ENCODE data around the gene LYPD6B. TPM values are rescaled to one million over a fixed set of nuclear protein-coding genes. Genes with fewer than 3 reads are reported as not detected.
"Not testable (repeated sequence)": the region's sequence is repeated elsewhere in the genome, so short reads cannot be mapped to it uniquely, and the experiment has no call there.

LYPD6B gene
- total RNA-seq, 2 donors from 2014 or later = 9.3 to 9.9 TPM

DNA sequence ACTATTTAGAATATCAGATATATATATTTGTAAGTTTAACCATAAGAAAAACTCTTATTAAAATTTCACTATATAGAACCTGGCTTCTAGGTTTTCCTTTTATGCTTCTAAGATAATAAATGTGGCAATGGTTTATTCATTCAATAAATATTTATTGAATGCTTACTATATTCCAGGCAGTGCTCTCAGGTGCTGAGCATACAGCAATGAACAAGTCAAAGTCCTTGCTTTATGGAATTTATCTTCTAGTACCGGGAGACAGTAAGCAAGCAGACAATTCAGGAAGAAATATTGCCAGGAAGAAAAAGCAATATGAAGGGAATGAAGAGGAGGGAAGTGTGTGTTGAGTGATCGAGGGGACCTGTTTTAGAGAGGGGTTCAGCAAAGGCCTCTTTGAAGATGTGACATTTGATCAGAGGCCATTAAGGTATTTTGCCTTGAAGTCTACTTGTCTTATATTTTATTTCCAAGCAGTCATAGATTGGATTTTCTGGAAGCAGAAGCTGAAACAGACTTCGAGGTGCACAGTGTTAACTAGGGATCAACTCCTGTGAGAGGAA, 197.4 kb downstream of the LYPD6B start:
- TF ChIP-seq, protein P1, sequence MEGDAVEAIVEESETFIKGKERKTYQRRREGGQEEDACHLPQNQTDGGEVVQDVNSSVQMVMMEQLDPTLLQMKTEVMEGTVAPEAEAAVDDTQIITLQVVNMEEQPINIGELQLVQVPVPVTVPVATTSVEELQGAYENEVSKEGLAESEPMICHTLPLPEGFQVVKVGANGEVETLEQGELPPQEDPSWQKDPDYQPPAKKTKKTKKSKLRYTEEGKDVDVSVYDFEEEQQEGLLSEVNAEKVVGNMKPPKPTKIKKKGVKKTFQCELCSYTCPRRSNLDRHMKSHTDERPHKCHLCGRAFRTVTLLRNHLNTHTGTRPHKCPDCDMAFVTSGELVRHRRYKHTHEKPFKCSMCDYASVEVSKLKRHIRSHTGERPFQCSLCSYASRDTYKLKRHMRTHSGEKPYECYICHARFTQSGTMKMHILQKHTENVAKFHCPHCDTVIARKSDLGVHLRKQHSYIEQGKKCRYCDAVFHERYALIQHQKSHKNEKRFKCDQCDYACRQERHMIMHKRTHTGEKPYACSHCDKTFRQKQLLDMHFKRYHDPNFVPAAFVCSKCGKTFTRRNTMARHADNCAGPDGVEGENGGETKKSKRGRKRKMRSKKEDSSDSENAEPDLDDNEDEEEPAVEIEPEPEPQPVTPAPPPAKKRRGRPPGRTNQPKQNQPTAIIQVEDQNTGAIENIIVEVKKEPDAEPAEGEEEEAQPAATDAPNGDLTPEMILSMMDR (IDR thresholded peaks at IDR 0.05) = no peak
- TF ChIP-seq POLR2A (IDR thresholded peaks at IDR 0.05) = no peak
- Histone ChIP-seq H3K4me1 (peaks cover 10% of the 10 kb centered on the region), H3K36me3 (replicated peaks in 1 of 2; ENCODE audit: insufficient read depth in 1 of 2, low read depth in 2 of 2) (no peaks in the 10 kb centered on the region), H3K4me3 (no peak overlapping the region), H3K27me3 (no peaks in the 10 kb centered on the region), H3K27ac (no peak overlapping the region), H3K9me3 (no peaks in the 10 kb centered on the region)
- DNase-seq (no peak), ATAC-seq (no peak)
- intact Hi-C loops (cut with DNase I) = no loop called here
- WGBS, 2 donors = 34 to 35% methylated on average over 3 of the region's 3 CpGs

- H3K9me3 ChIP-seq = no peaks in the 10 kb centered on the region
- no peak overlapping the region for H3K27ac ChIP-seq
- TF ChIP-seq, protein P1 (IDR thresholded peaks at IDR 0.05) = no peak
- no peak for TF ChIP-seq POLR2A (IDR thresholded peaks at IDR 0.05)
- peaks cover 10% of the 10 kb centered on the region for H3K4me1 ChIP-seq
- no peak for DNase-seq
- H3K36me3 ChIP-seq (replicated peaks in 1 of 2; ENCODE audit: insufficient read depth in 1 of 2, low read depth in 2 of 2) = no peaks in the 10 kb centered on the region
- no peak overlapping the region for H3K4me3 ChIP-seq
- 19 to 20% methylated on average over 2 of the region's 2 CpGs for WGBS, 2 donors
- intact Hi-C loops (cut with DNase I) = no loop called here
- no peak for ATAC-seq
- H3K27me3 ChIP-seq = no peaks in the 10 kb centered on the region
These were observed 197.9 kb downstream of the LYPD6B start for GRCh38 chr2:149236410-149236809.

DNA sequence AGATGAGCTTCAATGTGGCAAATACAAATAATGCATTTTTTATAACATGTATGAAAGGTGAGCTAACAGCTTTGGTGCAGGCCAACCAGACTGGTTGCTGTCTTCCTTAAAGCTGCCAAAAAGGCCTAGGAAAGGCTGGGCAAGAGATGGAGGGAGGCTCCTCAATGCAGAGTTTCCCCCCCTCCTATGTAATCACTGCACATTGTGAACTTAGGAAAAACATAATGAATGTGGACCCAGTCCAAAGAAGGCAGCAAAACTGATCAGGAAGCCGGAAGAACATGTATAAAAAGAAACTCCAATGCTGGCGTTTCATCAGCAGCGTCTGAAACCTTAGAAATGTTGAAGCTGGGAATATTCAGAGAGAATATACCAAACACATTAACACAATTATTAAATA, 207.7 kb downstream of the LYPD6B start:
- Histone ChIP-seq H3K36me3 (replicated peaks in 1 of 2; ENCODE audit: insufficient read depth in 1 of 2, low read depth in 2 of 2) (no peaks in the 10 kb centered on the region), H3K4me3 (no peak overlapping the region), H3K27me3 (no peaks in the 10 kb centered on the region), H3K27ac (no peak overlapping the region), H3K9me3 (no peaks in the 10 kb centered on the region), H3K4me1 (no peaks in the 10 kb centered on the region)
- DNase-seq (no peak), ATAC-seq (no peak)
- WGBS, 2 donors = 60 to 90% methylated on average over 3 of the region's 3 CpGs
- TF ChIP-seq, protein P1 (IDR thresholded peaks at IDR 0.05) = no peak
- no peak for TF ChIP-seq POLR2A (IDR thresholded peaks at IDR 0.05)
- intact Hi-C loops (cut with DNase I) = no loop called here

DNA sequence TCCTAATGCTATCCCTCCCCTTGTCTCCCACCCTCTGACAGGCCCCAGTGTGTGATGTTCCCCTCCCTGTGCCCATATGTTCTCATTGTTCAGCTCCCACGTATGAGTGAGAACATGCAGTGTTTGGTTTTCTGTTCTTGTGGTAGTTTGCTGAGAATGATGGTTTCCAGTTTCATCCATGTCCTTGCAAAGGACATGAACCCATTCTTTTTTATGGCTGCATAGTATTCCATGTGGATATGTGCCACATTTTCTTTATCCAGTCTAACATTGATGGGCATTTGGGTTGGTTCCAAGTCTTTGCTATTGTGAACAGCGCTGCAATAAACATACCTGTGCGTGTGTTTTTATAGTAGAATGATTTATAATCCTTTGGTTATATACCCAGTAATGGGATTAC, 212.9 kb downstream of the LYPD6B start:
- H3K27ac ChIP-seq; DNase-seq; H3K9me3 ChIP-seq; ATAC-seq; H3K4me1 ChIP-seq; H3K4me3 ChIP-seq; H3K27me3 ChIP-seq; H3K36me3 ChIP-seq (replicated peaks in 1 of 2; ENCODE audit: insufficient read depth in 1 of 2, low read depth in 2 of 2); intact Hi-C loops (cut with DNase I): not testable (repeated sequence)
- WGBS, 2 donors = 88% methylated on average over 3 of the region's 3 CpGs

GRCh38 chr2:149256877-149257276, 218.4 kb downstream of the LYPD6B start:
- H3K9me3 ChIP-seq; ATAC-seq; H3K27me3 ChIP-seq; H3K27ac ChIP-seq; H3K4me3 ChIP-seq; H3K4me1 ChIP-seq; intact Hi-C loops (cut with DNase I); DNase-seq; H3K36me3 ChIP-seq (replicated peaks in 1 of 2; ENCODE audit: insufficient read depth in 1 of 2, low read depth in 2 of 2): not testable (repeated sequence)
- WGBS, 2 donors = 79 to 94% methylated on average over 1 to 3 of the region's 3 CpGs

GRCh38 chr2:149258531-149258930, 220.0 kb downstream of the LYPD6B start:
- Histone ChIP-seq H3K4me3 (no peak overlapping the region), H3K9me3 (no peaks in the 10 kb centered on the region), H3K27ac (no peak overlapping the region), H3K36me3 (replicated peaks in 1 of 2; ENCODE audit: insufficient read depth in 1 of 2, low read depth in 2 of 2) (no peaks in the 10 kb centered on the region), H3K4me1 (no peaks in the 10 kb centered on the region), H3K27me3 (no peaks in the 10 kb centered on the region)
- intact Hi-C loops (cut with DNase I) = no loop called here
- no peak for ATAC-seq
- TF ChIP-seq, protein P1 (IDR thresholded peaks at IDR 0.05) = no peak
- no peak for DNase-seq

Measured in body of pancreas (tissue), 4 donors.